Measurements from ENCODE around the gene SLC38A11.
"Not testable (repeated sequence)": the region's sequence is repeated elsewhere in the genome, so short reads cannot be mapped to it uniquely, and the experiment has no call there.

The SLC38A11 gene, protein sequence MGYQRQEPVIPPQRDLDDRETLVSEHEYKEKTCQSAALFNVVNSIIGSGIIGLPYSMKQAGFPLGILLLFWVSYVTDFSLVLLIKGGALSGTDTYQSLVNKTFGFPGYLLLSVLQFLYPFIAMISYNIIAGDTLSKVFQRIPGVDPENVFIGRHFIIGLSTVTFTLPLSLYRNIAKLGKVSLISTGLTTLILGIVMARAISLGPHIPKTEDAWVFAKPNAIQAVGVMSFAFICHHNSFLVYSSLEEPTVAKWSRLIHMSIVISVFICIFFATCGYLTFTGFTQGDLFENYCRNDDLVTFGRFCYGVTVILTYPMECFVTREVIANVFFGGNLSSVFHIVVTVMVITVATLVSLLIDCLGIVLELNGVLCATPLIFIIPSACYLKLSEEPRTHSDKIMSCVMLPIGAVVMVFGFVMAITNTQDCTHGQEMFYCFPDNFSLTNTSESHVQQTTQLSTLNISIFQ

GRCh38 chr2:164954954-164955701, at the start of gene SLC38A11:
SLC38A11 (minus strand) TSS chr2:164955525; CDS start chr2:164955247, 278 bp downstream.
- DNase-seq, result no peak

- DNase-seq, result no peak
These were observed 48.3 kb upstream of the SLC38A11 start for GRCh38 chr2:165003443-165004130.

GRCh38 chr2:165002638-165003037, 47.3 kb upstream of the SLC38A11 start:
- DNase-seq, result no peak

GRCh38 chr2:164994664-164995299, 39.5 kb upstream of the SLC38A11 start:
- not testable (repeated sequence) for DNase-seq

DNA sequence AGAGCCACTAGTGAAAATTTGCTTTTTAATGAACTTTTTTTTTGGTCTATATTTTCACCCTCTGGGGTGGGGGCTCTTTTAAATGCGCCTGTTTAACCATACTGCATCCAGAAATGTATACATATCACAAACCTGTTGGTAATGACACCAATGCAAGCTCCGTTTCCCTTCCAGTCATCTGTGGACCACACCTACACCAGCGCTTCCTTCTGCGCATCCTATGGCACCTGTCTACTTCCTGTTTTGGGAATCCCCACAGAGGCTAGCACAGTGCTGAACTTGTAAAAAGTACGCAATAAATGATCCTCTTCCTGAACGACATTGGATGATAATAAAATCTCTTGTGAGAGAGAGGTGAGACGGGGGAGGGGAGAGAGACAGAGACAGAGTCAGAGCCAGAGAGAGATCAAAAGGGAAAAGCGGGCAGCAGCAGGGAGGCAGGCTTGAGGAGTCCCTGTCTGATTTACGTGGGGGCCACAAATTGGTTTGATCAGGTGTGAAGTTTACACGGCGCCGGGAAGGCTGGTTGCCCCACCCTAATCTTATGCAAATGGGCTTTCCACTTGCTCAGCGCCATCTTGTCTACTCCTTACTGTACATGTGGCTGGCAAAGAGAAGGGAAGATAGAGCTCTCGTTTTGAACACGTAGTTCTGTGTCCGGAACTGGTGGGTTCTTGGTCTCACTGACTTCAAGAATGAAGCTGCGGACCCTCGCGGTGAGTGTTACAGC, 38.1 kb upstream of the SLC38A11 start:
- no peak for DNase-seq

DNA sequence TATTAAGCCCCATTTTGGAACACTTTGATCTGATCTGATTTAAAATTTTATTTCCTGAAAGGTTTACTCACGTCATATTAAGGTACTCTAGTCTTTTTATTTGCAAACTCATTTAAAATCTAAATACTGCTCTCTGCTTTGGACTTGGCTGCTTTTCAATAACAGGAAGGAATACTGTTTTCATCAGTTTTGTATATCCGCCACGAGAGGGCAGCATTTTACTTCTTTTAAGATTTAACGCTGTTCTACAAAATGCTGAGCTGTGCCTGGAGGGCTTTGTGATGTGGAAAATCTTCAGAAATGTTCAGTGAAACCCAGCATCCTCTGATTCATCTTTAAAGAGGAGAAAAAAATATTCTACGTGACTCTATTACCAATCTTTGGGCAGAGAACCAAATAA, 37.5 kb upstream of the SLC38A11 start:
- peak; percentile 51 to 68 for DNase-seq

- not testable (repeated sequence) for DNase-seq
These were observed 36.7 kb upstream of the SLC38A11 start for GRCh38 chr2:164992093-164992454.

DNA sequence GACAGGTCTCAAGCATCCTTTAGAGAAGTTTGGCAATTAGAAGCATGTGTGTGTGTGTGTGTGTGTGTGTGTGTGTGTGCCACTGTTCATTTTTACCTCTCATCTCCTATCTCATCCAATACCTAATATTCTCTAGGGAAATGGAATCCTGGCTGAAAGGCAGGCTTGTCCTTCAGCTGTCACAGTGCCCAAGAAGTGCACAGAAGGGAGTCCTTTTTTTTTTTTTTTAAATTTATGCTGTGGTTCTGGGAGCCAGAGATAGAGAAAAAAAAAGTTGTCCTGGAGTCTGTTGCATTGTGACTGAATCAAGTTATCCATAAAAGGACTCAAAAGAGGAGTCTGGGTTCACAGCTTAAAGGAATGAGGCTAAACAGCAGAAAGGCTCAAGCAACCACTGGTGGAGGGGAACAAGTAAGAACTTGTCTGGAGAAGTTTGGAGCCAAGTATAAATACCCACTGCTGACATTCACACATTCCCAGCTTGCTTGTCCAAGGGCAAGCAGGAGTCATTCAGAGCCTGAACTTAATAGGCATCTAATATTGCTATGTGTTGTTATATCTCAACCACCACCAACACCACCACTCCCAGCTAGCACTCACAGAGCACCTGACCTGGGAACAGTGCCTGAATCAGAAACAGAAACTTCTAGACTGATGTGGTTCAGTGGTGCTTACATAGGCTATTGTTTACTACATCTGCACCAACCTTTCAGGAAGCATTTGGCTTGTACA, 36.2 kb upstream of the SLC38A11 start:
- not testable (repeated sequence) for DNase-seq

DNA sequence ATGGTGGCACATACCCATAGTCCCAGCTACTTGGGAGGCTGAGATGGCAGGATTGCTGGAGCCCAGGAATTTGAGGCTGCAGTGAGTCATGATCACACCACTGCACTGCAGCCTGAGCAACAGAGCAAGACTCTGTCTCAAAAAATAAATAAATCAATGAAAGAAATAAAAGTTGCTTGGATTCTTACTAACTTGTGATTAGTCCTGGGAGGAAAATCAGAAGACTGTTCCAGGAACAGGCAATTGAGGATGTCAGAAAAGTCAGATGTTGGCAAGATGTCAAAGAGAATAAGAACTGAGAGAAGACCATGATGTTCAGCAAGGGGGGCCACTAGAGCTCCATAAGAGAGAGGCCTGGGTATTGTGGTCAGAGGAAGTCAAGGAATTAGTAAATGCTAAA, 35.6 kb upstream of the SLC38A11 start:
- not testable (repeated sequence) for DNase-seq

GRCh38 chr2:164988805-164989204, 33.5 kb upstream of the SLC38A11 start:
- DNase-seq, result peak; percentile 25 to 59

DNA sequence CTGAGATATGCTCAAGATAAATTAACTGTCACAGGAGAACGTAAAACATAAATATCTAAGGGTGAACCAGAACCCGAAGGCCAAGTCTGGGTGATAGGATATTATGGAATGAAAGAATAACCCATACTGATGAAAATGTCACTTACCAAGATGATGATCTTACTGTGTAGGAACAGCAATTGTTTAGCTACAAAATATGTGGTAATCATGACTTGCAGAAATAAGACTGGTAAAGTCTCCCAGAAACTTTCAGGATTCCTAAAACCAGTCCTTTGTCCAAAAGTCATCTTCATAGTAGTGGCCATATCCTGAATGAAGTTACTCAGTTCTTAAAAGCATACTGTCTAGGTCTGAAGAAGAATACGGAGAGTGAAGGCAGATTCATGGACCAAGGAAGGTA, 30.7 kb upstream of the SLC38A11 start:
- DNase-seq, result not testable (repeated sequence)

GRCh38 chr2:164984428-164984827, 29.1 kb upstream of the SLC38A11 start:
- no peak for DNase-seq

DNA sequence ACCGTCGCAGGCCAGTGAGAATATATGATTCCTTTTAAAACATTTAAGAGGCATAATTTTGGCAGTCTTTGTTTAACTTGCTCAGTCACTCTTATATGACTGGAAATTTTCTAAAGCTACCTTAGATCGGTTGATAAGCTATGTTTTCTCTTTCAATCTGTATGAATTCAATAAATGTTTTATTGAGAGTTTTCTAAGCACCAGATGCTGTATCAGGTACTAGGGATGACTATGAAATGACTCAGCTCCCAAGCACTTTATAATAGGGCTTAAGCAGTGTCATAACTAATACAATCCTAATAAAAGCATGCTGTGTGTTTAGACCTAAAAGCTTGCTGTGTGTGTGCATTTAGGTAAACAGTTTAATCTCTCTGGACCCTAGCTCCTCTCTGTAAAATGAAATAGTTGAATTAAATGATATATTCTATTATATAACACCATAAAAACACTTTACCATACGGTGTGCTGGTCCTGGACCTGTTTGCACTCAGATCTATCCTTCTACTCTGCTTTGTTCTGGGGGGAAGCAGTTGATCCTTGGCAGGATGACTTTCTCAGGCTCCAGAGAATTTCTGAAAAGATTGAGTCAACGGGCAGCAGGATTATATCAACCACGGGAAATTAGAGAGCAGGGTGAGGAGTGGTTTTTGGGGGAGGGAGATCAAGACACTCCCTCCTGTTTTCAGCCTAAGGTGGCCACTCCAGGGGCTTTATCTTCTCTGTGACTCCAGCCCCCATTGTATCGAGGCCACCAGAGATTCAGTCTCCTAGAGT, 26.1 kb upstream of the SLC38A11 start:
- DNase-seq, result no peak

DNA sequence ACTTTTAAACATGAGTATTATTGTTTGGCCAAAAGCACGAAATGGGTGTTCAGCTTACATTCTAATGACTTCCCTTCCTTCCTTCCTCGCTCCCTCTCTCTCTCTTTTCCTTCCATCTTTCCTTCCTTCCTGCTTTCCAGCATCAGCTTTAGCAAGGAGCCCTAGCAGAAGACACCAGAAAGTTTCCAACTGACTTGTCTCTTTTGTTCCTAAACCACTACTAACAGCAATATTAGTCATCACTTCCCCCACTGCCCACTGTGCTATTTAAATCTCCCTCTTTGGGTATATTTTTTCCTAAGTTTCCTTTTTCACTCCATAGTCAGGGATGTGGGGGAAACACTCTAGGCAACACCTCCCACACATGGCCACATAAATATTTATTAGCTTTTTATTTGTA, 25.4 kb upstream of the SLC38A11 start:
- not testable (repeated sequence) for DNase-seq

DNA sequence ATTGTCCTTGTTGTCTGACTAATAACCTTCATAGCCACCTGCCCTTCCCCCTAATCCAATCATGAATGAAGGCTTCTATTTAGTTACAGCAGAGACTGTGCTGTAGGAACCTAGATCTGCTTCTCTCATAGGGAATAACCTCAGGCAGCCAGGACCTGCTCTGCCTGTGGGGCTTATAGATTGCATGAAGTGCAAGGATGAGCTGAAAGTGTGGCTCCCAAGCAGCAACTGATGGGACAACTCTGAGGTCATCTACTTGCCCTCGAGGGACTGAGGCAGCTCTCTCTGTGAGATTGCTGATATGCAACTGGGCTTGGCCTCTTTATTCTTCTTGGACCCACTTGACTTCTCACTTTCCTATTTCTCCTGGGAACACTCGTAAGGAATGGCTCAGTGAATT, 23.8 kb upstream of the SLC38A11 start:
- no peak for DNase-seq

DNA sequence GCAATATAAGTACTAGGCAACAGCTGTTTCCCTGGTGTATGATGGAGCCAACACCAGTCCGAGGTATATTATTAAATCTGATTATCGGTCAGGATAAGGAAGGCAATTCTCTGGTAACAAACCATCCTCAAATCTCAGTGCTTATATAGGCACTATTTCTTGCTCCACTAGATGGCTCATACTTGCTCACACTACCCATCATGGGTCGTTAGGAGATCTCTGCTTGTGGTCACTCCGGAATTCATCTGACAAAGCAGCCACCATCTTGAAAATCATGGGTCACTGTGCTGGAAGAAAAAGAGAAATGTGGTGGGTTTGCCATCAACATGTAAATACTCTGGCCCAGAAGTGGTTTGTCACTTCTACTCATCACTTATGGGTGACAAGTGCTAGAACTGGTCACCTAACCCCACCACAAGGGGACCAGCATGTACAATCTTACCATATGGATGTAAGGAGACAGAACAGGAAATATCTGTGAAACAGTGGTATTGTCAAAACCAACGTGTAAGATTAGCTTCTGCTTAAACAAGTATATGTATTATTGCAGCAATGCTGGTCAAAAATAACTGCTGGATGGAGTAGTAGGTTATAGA, 21.6 kb upstream of the SLC38A11 start:
- peak; percentile 78 to 94 for DNase-seq

- peak in 1 of 2 experiments; percentile 66 for DNase-seq
These were observed 21.0 kb upstream of the SLC38A11 start for GRCh38 chr2:164976301-164976700.

DNA sequence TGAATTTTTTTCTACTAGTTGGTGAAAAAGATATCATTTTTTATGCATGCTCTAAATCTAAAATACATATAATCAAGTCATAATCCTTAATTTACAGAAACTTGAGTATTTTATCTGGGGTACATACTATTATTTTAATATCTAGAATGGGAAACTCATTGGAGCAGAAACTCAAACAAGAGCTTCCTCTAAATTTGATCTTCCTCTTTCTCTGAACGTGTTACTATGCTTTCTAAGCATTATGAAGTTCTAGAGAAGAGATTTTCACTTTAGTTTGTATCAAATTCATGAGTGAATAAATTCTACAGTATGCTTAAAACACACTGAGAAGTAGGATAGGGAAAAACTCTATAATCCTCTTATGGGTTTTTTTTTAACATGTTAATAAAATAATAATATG, 20.6 kb upstream of the SLC38A11 start:
- DNase-seq, result no peak

GRCh38 chr2:164974221-164974620, 18.9 kb upstream of the SLC38A11 start:
- no peak for DNase-seq

- no peak for DNase-seq
These were observed 16.9 kb upstream of the SLC38A11 start for GRCh38 chr2:164972216-164972615.
